Activated CD8-positive, alpha-beta memory T cell treated with anti-CD3 and anti-CD28 coated beads for 1 hour (primary cell): ENCODE measurements around the gene MYO5B.
"Not testable (repeated sequence)": the region's sequence is repeated elsewhere in the genome, so short reads cannot be mapped to it uniquely, and the experiment has no call there.

Source experiments
- DNase-seq, 2 donors: peaks; one replicate each; pipeline ENCODE4 v3.0.0-alpha.2; 2020; ENCODE audit warnings: low read depth in 1 of 2; ENCODE audit errors: extremely low read depth in 1 of 2

Gene MYO5B

DNA sequence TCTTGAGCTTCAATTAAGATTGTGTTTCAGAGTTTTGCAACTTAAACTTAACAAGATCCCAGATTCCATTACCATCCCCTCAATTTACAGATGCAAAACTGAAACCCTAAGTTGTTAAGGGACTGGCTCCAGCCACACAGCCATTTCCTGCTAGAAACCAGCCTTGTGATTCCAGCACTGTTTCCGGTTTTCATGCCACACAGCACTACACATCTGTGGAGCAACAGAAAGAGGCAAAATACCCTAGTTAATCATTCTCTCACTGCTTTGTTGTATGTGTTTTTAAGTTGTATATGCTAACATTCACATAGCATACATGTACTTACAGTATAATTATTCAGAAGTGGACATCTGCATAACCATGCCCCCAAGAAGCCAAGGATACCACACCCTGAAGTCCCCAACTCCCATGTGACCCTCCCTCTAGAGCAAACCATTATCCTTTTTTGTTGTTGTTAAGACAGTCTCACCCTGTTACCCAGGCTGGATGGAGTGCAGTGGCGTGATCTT lies 87.4 kb downstream of the MYO5B start:
- DNase-seq: no peak

- DNase-seq: no peak
Observed at GRCh38 chr18:50105027-50105426, 89.9 kb downstream of the MYO5B start.

GRCh38 chr18:50104421-50104820 lies 90.5 kb downstream of the MYO5B start:
- no peak for DNase-seq

GRCh38 chr18:50099725-50100407 lies 95.1 kb downstream of the MYO5B start:
- no peak for DNase-seq

GRCh38 chr18:50097702-50098101 lies 97.2 kb downstream of the MYO5B start:
- DNase-seq: no peak

DNA sequence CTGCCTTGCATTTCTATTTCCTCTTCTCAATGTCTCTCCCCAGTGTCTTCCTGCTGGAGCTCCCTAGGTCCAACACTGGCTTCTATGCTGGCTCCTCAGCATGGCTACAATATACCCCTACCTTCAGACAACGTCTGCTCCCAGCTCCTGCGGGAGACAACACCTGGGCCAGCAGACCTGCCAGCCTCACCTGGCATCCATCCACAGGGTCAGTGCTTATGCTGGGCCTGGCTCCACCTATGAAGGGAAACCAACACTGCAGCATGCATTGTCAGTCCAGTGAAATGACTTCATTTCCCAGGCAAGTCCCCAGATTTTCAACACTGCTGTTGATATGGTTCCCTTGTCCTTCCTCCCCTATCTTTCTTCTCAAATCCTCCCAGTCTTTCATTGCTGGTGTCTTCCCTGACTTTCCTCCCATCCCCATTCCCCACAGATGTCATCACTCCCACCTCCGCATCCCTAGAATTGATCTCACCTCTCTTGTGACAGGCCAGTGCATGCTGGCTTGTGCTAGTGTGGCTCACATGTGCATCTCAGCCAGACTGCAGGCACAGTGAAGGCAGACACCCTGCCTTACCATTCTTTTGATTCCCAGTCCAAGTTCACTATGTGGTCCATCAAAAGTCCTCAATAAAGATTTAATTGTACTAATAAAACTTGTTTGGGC lies 98.0 kb downstream of the MYO5B start:
- no peak for DNase-seq

GRCh38 chr18:50094786-50095185 lies 100.2 kb downstream of the MYO5B start:
- DNase-seq: not testable (repeated sequence)

DNA sequence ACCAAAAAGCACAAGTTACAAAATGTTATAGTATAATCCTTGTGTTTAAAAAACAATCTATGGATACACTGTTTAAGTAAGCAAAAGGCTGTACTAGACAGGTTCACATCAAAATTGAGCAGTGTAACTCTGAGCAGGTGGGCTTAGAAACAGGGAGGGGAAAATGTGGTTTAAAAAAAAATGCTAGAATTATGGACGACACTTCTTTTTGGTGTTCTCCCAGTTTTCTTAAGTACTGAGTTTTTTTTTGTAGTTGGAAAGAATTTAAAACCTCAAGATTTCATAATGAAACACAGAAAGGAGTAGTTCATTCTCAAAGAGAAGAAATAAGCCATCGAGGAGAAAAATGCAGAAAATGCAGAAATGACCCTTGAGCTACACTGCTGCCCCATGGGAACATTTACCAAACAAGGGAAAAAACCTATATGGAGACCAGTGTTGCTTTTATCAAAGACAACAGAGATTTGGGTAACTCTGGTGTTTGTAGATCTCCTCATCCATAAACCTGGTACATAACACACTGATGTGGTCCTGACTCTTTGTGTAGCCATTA lies 100.7 kb downstream of the MYO5B start:
- no peak for DNase-seq

- DNase-seq: no peak
Observed at GRCh38 chr18:50093366-50094064, 101.4 kb downstream of the MYO5B start.

GRCh38 chr18:50092245-50092805 lies 102.6 kb downstream of the MYO5B start:
- DNase-seq: no peak

- DNase-seq: no peak
Observed at GRCh38 chr18:50091509-50092244, 103.3 kb downstream of the MYO5B start.

GRCh38 chr18:50090370-50091312 lies 104.3 kb downstream of the MYO5B start:
- no peak for DNase-seq

DNA sequence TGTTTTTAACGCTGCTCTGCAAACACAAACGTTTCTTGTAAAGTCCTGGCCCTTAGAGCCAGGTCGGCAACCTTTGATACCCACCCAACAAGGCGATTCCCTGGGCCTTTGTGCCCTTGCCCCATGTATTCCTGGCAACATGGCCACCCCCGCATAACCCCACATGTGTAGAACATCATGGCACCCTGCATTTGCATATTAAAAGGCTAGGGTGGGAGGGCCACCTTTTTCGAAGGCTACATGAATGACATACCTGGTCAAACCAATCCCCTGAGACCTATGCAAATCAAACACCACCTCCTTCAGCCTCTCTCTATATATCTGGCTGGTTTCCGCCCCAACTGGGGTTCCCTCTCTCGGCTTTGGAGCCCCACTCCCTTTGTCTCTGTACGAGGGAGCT lies 105.2 kb downstream of the MYO5B start:
- no peak for DNase-seq

DNA sequence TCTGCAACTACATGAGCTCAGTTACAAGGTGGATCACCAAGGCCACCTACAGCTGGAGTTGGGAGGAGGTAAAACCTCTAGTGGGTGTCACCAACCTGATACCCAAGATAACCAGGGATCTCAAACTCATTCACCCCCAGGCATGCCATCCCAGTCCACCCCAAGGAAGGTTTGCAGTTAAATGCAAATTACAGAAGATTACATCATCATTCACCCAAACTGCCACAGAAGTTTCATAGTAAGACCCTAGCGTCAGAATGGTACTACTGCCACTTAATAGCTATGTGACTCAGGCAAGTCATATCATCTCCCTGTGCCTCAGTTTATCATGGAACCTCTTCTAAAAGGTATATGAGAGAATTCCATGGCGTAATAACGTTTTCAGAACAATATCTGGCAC lies 111.2 kb downstream of the MYO5B start:
- no peak for DNase-seq

DNA sequence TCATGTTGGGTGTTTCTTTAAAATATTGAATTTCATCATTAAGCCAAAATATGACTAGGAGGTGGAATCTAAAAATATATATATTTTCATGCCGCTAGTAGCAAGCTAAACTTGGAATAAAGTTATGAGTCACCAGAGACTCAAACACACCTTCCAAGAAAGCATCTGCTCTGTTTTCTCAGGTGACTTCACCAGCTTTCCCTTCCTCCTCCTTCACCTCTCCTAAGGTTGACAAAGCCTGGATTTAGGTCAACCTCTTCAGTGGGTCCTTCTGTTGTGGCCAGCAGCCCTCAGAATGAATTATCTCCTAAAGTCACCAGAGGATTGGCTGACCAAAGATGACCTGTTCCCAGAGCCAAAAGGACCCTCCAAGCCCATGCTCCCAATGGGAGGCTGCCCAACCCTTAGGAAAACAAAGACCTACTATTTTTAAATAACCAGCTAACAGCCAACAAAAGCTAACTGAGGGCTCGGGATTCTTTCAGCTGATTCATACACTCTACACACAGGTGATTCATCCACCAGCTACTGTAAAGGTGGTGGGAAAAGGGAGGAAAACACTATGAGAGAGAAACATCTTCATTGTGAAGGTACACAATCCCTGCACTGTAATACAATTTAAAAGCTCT lies 113.9 kb downstream of the MYO5B start:
- DNase-seq: no peak

GRCh38 chr18:50080316-50080715 lies 114.6 kb downstream of the MYO5B start:
- DNase-seq: no peak

GRCh38 chr18:50079571-50080295 lies 115.2 kb downstream of the MYO5B start:
- DNase-seq: no peak

- DNase-seq: no peak
Observed at GRCh38 chr18:50076277-50076676, 118.7 kb downstream of the MYO5B start.
